ENCODE results near the gene C4orf36.

C4orf36 gene

GRCh38 chr4:86853209-86853608 lies 39.0 kb downstream of the C4orf36 start:
- DNase-seq, result no peak

GRCh38 chr4:86848732-86849619 lies 43.2 kb downstream of the C4orf36 start, which contains the start of gene SLC10A6:
Gene SLC10A6, minus strand, starts transcription at chr4:86849384. Its CDS starts 269 bp downstream, at chr4:86849115.
- no peak for DNase-seq

- DNase-seq, result peak; percentile 60
These were observed 44.1 kb downstream of the C4orf36 start for GRCh38 chr4:86848136-86848535.

GRCh38 chr4:86847571-86847970 lies 44.7 kb downstream of the C4orf36 start:
- no peak for DNase-seq

- no peak for DNase-seq
These were observed 45.3 kb downstream of the C4orf36 start for GRCh38 chr4:86846921-86847320.

GRCh38 chr4:86845593-86845992 lies 46.6 kb downstream of the C4orf36 start:
- DNase-seq, result no peak

GRCh38 chr4:86841309-86841708 lies 50.9 kb downstream of the C4orf36 start:
- DNase-seq, result no peak

GRCh38 chr4:86840858-86841257 lies 51.4 kb downstream of the C4orf36 start:
- DNase-seq, result peak; percentile 33

GRCh38 chr4:86837691-86838503 lies 54.3 kb downstream of the C4orf36 start:
- no peak for DNase-seq

GRCh38 chr4:86835677-86836076 lies 56.5 kb downstream of the C4orf36 start:
- no peak for DNase-seq

- peak; percentile 68 for DNase-seq
These were observed 57.3 kb downstream of the C4orf36 start for GRCh38 chr4:86834901-86835300.

GRCh38 chr4:86833615-86834014 lies 58.6 kb downstream of the C4orf36 start:
- no peak for DNase-seq

GRCh38 chr4:86831262-86832130 lies 60.7 kb downstream of the C4orf36 start:
- peak; percentile 85 for DNase-seq
